CD14-positive monocyte (primary cell): ENCODE measurements around the gene TREX2. TPM values are rescaled to one million over a fixed set of nuclear protein-coding genes. Genes with fewer than 3 reads are reported as not detected.

Experiments
- DNase-seq, 3 donors: peaks; one replicate each; pipeline ENCODE4 v3.0.0-alpha.2; 2011 to 2022
- H2AFZ ChIP-seq: 2 replicates; pipeline ENCODE4 v1.6.0; 2012; ENCODE audit warnings: mild to moderate bottlenecking, low read depth, low read length, inconsistent platforms; ENCODE audit not compliant: insufficient read depth, poor library complexity, severe bottlenecking
- H3K27ac ChIP-seq, 2 donors: 1 replicate in 1 of 2; 2 replicates in 1 of 2; pipeline ENCODE4 v1.5.1; 2012 to 2013; ENCODE audit warnings: low read length in 2 of 2, control low read depth in 1 of 2, inconsistent platforms in 1 of 2, low read depth in 1 of 2, mild to moderate bottlenecking in 1 of 2
- H3K27me3 ChIP-seq, 2 donors: one replicate each; pipeline versions ENCODE4 v1.6.0 to v1.6.1; 2011 to 2013; ENCODE audit warnings: low read length in 2 of 2; ENCODE audit not compliant: control insufficient read depth in 2 of 2, insufficient read depth in 2 of 2
- H3K36me3 ChIP-seq, 2 donors: replicated peaks in 1 of 2; 1 replicate in 1 of 2; 2 replicates in 1 of 2; pipeline versions ENCODE4 v1.5.1 to v1.6.1; 2012 to 2013; ENCODE audit warnings: low read length in 2 of 2, control low read depth in 1 of 2, inconsistent platforms in 1 of 2, mild to moderate bottlenecking in 1 of 2; ENCODE audit not compliant: insufficient read depth in 2 of 2, control insufficient read depth in 1 of 2
- H3K4me1 ChIP-seq, 2 donors: 1 replicate in 1 of 2; 2 replicates in 1 of 2; pipeline versions ENCODE4 v1.5.1 to v1.6.1; 2012 to 2013; ENCODE audit warnings: low read length in 2 of 2, control low read depth in 1 of 2, inconsistent platforms in 1 of 2, mild to moderate bottlenecking in 1 of 2, moderate library complexity in 1 of 2; ENCODE audit not compliant: insufficient read depth in 2 of 2, control insufficient read depth in 1 of 2
- H3K4me2 ChIP-seq: replicated peaks from 2 replicates; pipeline ENCODE3; 2012; ENCODE audit warnings: low read length, moderate library complexity, mild to moderate bottlenecking; ENCODE audit not compliant: poor library complexity, severe bottlenecking; ENCODE audit errors: extremely low read depth
- H3K4me3 ChIP-seq, 3 experiments: fragments of 200-600 bp in 1 of 3; sonication (generic) in 1 of 3; replicated peaks in 1 of 3; 1 replicate in 2 of 3; 2 replicates in 1 of 3; pipeline ENCODE4 v1.5.1; 2011 to 2013; ENCODE audit warnings: low read length in 3 of 3, mild to moderate bottlenecking in 3 of 3, control low read depth in 2 of 3, low read depth in 2 of 3, inconsistent platforms in 1 of 3, moderate library complexity in 1 of 3
- H3K79me2 ChIP-seq: 2 replicates; pipeline ENCODE4 v1.6.0; 2012; ENCODE audit warnings: mild to moderate bottlenecking, control low read depth, inconsistent platforms, low read length, moderate library complexity; ENCODE audit not compliant: insufficient read depth
- H3K9ac ChIP-seq: 2 replicates; pipeline ENCODE4 v1.6.0; 2017; ENCODE audit warnings: low read length, mild to moderate bottlenecking; ENCODE audit not compliant: insufficient read depth, poor library complexity, severe bottlenecking
- H3K9me3 ChIP-seq, 2 donors: replicated peaks in 1 of 2; 1 replicate in 1 of 2; 2 replicates in 1 of 2; pipeline versions ENCODE4 v1.5.1 to v1.6.1; 2012 to 2013; ENCODE audit warnings: low read length in 2 of 2, control low read depth in 1 of 2; ENCODE audit not compliant: control insufficient read depth in 1 of 2, insufficient read depth in 1 of 2
- H4K20me1 ChIP-seq: 2 replicates; pipeline ENCODE4 v1.6.0; 2012; ENCODE audit warnings: mild to moderate bottlenecking, low read length, control low read depth, moderate library complexity; ENCODE audit not compliant: insufficient read depth
- H3K27ac Mint-ChIP-seq, 7 donors: one replicate each; pipeline ENCODE4 v1.8.0; 2020; ENCODE audit warnings: mild to moderate bottlenecking in 7 of 7, mixed read lengths in 7 of 7, moderate library complexity in 6 of 7, inconsistent platforms in 2 of 7
- H3K27me3 Mint-ChIP-seq, 3 donors: one replicate each; pipeline ENCODE4 v1.8.0; 2021 to 2022; ENCODE audit warnings: low read depth in 3 of 3, mild to moderate bottlenecking in 3 of 3, mixed read lengths in 3 of 3, moderate library complexity in 3 of 3, inconsistent platforms in 1 of 3
- H3K36me3 Mint-ChIP-seq, 2 donors: one replicate each; pipeline ENCODE4 v1.8.0; 2020; ENCODE audit warnings: mixed read lengths in 2 of 2, inconsistent platforms in 1 of 2, mild to moderate bottlenecking in 1 of 2
- H3K4me1 Mint-ChIP-seq: one replicate; pipeline ENCODE4 v1.8.0; 2020; ENCODE audit warnings: mild to moderate bottlenecking, mixed read lengths
- H3K4me3 Mint-ChIP-seq, 2 donors: one replicate each; pipeline ENCODE4 v1.8.0; 2020; ENCODE audit warnings: mild to moderate bottlenecking in 2 of 2, mixed read lengths in 2 of 2, moderate library complexity in 1 of 2
- H3K9me3 Mint-ChIP-seq, 7 donors: one replicate each; pipeline ENCODE4 v1.8.0; 2020 to 2022; ENCODE audit warnings: mixed read lengths in 7 of 7, mild to moderate bottlenecking in 6 of 7, moderate library complexity in 6 of 7, inconsistent platforms in 2 of 7
- WGBS: methylation state at CpG from one replicate; pipeline ENCODE4 v1.1.5; 2013; ENCODE audit warnings: missing lambda C conversion rate; ENCODE audit not compliant: insufficient coverage; 5-methylcytosine and 5-hydroxymethylcytosine counted together
- intact Hi-C, 2 donors: fragments of 100-400 bp; cut with micrococcal nuclease; formaldehyde crosslinking; loops; one replicate each; pipeline versions ENCODE4 v1.15.0 to v1.15.1; 2023
- polyA plus RNA-seq, 3 donors: library from polyadenylated mRNA; depleted of rRNA in 1 of 3; unstranded in 2 of 3; stranded (reverse) in 1 of 3; fragments of 300-500 nt in 2 of 3; fragments of >200 nt in 1 of 3; fragmentation: Illumina TruSeq in 2 of 3; gene quantifications; 1 replicate in 2 of 3; 2 replicates in 1 of 3; pipeline ENCODE4 v1.2.3, GENCODE V29; 2012 to 2021
- TF ChIP-seq, protein P1 (sequence below): fragments of 200-600 bp; IDR thresholded peaks from one replicate; pipeline ENCODE4 v1.8.0; 2022; ENCODE audit warnings: antibody characterized with exemption, mild to moderate bottlenecking

Gene TREX2
- polyA plus RNA-seq, 3 donors = 1.5 TPM; not detected in 2

DNA sequence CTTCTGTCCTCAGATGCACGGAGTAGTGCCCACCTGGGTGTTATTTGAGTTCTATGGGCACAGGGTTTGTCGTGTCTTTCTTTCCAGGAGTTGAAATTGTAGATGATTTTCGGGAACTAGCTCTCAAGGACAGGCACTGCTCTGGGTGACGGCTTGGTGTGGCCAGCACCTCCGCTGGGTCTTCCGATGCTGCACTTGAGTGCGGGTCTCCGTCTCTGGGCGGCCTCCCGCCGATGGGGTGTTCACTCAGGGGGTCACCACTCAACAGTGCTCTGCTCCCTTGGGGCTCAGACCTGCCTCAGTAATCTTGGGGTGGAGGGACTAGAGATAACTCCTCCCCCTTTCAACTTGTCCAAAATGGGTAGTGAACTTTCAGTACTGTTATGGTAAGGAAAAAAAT, 32.1 kb downstream of the TREX2 start:
- Histone ChIP-seq H4K20me1 (no peaks in the 10 kb centered on the region), H3K4me1 (peaks cover 53 to 56% of the 10 kb centered on the region in 2 donors), H3K4me3 (no peak overlapping the region), H3K4me2 (no peak overlapping the region), H3K27me3 (no peaks in the 10 kb centered on the region), H3K9me3 (no peaks in the 10 kb centered on the region), H3K36me3 (no peaks in the 10 kb centered on the region), H3K9ac (no peak overlapping the region), H3K27ac (no peak overlapping the region), H3K79me2 (peaks cover 6% of the 10 kb centered on the region), H2AFZ (no peak overlapping the region)
- Mint-ChIP-seq H3K27ac (no peak overlapping the region), H3K4me3 (peak overlapping the region in 1 of 2 donors; percentile 39), H3K9me3 (no peaks in the 10 kb centered on the region), H3K36me3 (peaks cover 0 to 2% of the 10 kb centered on the region in 2 donors), H3K27me3 (peaks cover 1 to 22% (median 8%) of the 10 kb centered on the region in 3 donors), H3K4me1 (peaks cover 55% of the 10 kb centered on the region)
- intact Hi-C loops = no loop called here
- TF ChIP-seq, protein P1, sequence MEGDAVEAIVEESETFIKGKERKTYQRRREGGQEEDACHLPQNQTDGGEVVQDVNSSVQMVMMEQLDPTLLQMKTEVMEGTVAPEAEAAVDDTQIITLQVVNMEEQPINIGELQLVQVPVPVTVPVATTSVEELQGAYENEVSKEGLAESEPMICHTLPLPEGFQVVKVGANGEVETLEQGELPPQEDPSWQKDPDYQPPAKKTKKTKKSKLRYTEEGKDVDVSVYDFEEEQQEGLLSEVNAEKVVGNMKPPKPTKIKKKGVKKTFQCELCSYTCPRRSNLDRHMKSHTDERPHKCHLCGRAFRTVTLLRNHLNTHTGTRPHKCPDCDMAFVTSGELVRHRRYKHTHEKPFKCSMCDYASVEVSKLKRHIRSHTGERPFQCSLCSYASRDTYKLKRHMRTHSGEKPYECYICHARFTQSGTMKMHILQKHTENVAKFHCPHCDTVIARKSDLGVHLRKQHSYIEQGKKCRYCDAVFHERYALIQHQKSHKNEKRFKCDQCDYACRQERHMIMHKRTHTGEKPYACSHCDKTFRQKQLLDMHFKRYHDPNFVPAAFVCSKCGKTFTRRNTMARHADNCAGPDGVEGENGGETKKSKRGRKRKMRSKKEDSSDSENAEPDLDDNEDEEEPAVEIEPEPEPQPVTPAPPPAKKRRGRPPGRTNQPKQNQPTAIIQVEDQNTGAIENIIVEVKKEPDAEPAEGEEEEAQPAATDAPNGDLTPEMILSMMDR = no peak
- DNase-seq = no peak
- WGBS = 100% methylated on average over 1 of the region's 11 CpGs

DNA sequence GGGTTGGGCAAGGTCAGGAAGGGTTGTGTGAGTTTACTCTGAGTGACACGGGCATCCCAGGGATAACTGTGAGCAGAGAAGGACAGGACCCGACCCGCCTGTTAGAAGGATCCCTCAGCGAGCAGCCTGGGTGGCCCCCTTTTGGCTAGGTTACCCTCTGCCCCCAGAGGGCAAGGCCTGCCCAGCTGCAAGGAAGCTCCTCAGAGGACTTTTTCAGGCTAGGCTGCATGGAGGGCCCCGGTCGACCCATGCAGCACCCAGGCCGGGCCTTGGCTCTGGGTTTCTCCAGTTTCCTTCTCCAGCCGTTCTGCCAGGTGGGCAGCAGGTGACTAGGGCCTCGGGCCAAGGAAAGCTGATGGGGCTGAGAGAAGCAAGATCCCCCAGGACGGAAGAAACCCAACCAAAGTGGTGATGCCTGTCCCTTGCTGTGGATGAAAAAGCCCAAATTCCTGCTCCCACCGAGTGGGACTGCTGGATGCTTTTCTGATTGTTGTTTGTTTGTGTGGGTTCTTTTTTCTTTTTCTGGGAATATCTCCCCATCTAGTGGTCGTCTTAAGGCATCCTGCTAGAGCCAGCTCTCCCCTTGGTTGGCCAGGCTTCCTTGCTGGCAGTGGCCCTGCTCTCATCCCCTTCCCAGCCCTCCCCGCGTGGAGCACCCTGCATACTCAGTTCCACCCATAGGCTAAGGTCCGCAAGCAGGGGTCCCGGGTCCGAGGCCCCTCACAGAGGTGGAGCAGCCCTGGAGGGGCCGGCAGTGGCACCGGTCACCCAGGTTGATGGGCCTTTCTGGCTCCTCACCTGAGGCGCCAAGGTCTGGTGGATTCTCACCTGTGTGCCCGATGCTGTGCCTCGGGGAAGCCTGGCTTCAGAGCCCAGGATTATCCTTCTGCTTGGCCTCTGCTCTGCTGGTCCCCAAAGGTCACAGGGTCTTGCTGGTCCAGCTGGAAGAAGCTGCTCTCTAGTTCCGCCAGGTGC, 32.8 kb downstream of the TREX2 start:
- Mint-ChIP-seq H3K36me3 (peaks cover 0 to 2% of the 10 kb centered on the region in 2 donors), H3K4me1 (peaks cover 55% of the 10 kb centered on the region), H3K27me3 (peaks cover 1 to 22% (median 8%) of the 10 kb centered on the region in 3 donors), H3K4me3 (peak overlapping the region in 1 of 2 donors; percentile 78), H3K27ac (no peak overlapping the region), H3K9me3 (no peaks in the 10 kb centered on the region)
- Histone ChIP-seq H3K9ac (no peak overlapping the region), H3K4me1 (peaks cover 53 to 56% of the 10 kb centered on the region in 2 donors), H3K4me2 (peak overlapping the region; percentile 75), H3K36me3 (no peaks in the 10 kb centered on the region), H3K27ac (no peak overlapping the region), H3K4me3 (peak overlapping the region in 1 of 3 experiments; percentile 73), H3K9me3 (no peaks in the 10 kb centered on the region), H2AFZ (no peak overlapping the region), H4K20me1 (no peaks in the 10 kb centered on the region), H3K27me3 (no peaks in the 10 kb centered on the region), H3K79me2 (peaks cover 6% of the 10 kb centered on the region)
- intact Hi-C loops = no loop called here
- 89% methylated on average over 7 of the region's 23 CpGs for WGBS
- TF ChIP-seq, protein P1 = no peak
- no peak for DNase-seq
